ENCODE measurements around the gene NUP50. TPM values are rescaled to one million over a fixed set of nuclear protein-coding genes. Genes with fewer than 3 reads are reported as not detected.

Gene NUP50
- total and polyA plus RNA-seq, 2 of the 13 experiments (the other 11 are each of a cell fraction or from before 2014, with no cell fraction given), result 14.2 to 52.4 TPM

- in situ Hi-C loops (cut with HindIII; ENCODE audit: extremely low pct_ligation_motif_present, low pct_unique_long_range_greater_than_20kb), result no loop called here
- Histone ChIP-seq H3K79me2 (ENCODE audit: insufficient read depth, low read length) (peaks cover 47% of the 10 kb centered on the region), H3K36me3 (replicated peaks in 1 of 2; ENCODE audit: control insufficient read depth in 1 of 2, insufficient read depth in 2 of 2, low read length in 2 of 2) (peaks cover 19 to 86% of the 10 kb centered on the region in 2 experiments), H3K4me2 (ENCODE audit: low read depth, low read length) (no peak overlapping the region), H3K4me3 (replicated peaks in 1 of 3; ENCODE audit: insufficient read depth in 1 of 3, low read depth in 2 of 3, low read length in 3 of 3) (no peak overlapping the region), H2AFZ (ENCODE audit: low read length) (no peak overlapping the region), H3K9ac (ENCODE audit: insufficient read depth, low read depth, low read length) (no peak overlapping the region), H4K20me1 (ENCODE audit: insufficient read depth, low read length) (no peaks in the 10 kb centered on the region; the same call in 1 of the 2 replicates), H3K27me3 (ENCODE audit: control insufficient read depth in 1 of 2, insufficient read depth in 2 of 2, low read length in 2 of 2) (no peaks in the 10 kb centered on the region), H3K4me1 (ENCODE audit: insufficient read depth, low read length) (peaks cover 13% of the 10 kb centered on the region), H3K27ac (ENCODE audit: extremely low read length, insufficient read depth, low read length) (no peak overlapping the region), H3K9me3 (ENCODE audit: low read length) (no peaks in the 10 kb centered on the region)
- no peak for DNase-seq (ENCODE audit: low spot score)
- 97% methylated on average over 6 of the region's 6 CpGs for WGBS (ENCODE audit: low lambda C conversion rate)
- no peak for FAIRE-seq
- ChIA-PET CTCF (ENCODE audit: low intra/inter-chr PET ratio, low total read pairs) (no interaction called here), POLR2A (no interaction called here)
- intact Hi-C loops (cut with micrococcal nuclease; ENCODE audit: unreplicated experiment), result no loop called here
- no peak for ATAC-seq
- BruUV-seq (replicated peaks), result TSS peak; percentile 6
- TF ChIP-seq ZBTB42 (CRISPR knock-in tag; IDR thresholded peaks at IDR 0.05) (no peak), SNAPC4 (CRISPR knock-in tag; IDR thresholded peaks at IDR 0.05) (no peak), RNF219 (CRISPR knock-in tag; IDR thresholded peaks at IDR 0.05) (no peak), SPEN (CRISPR knock-in tag; IDR thresholded peaks at IDR 0.05; ENCODE audit: low read depth) (no peak), CBX2 (IDR thresholded peaks at IDR 0.05; ENCODE audit: low read depth, low read length) (no peak), CBX2 (CRISPR knock-in tag; IDR thresholded peaks at IDR 0.05; ENCODE audit: low read depth) (no peak), EED (CRISPR knock-in tag; IDR thresholded peaks at IDR 0.05) (no peak), ELK4 (CRISPR knock-in tag; IDR thresholded peaks at IDR 0.05; ENCODE audit: borderline replicate concordance) (no peak), ARNTL (CRISPR knock-in tag; IDR thresholded peaks at IDR 0.05) (no peak), HNRNPK (IDR thresholded peaks at IDR 0.05; ENCODE audit: low read depth, low read length, poor library complexity, severe bottlenecking) (no peak), CENPX (CRISPR knock-in tag; IDR thresholded peaks at IDR 0.05) (no peak), POLR2G (IDR thresholded peaks at IDR 0.05; ENCODE audit: low read depth, low read length) (no peak), NCOA5 (CRISPR knock-in tag; IDR thresholded peaks at IDR 0.05) (no peak), NR2F6 (IDR thresholded peaks at IDR 0.05) (no peak), NR2F6 (CRISPR knock-in tag; IDR thresholded peaks at IDR 0.05) (no peak), ESRRA (CRISPR knock-in tag; IDR thresholded peaks at IDR 0.05; ENCODE audit: low read depth) (no peak), ZNF670 (CRISPR knock-in tag; IDR thresholded peaks at IDR 0.05; ENCODE audit: borderline replicate concordance) (no peak), NR0B2 (CRISPR knock-in tag; IDR thresholded peaks at IDR 0.05) (no peak), AHR (CRISPR knock-in tag; IDR thresholded peaks at IDR 0.05) (no peak)
These were observed 8.1 kb downstream of the NUP50 start for GRCh38 chr22:45171830-45172229.
